HUDEP-2 (cell line): ENCODE measurements around the gene MORN1.
A peak's percentile ranks its signal among the peaks of the same experiment; 100 is the strongest.

ENCODE experiments used
- DNase-seq, 76 experiments: peaks; one replicate each; lab custom pipeline; 2025; ENCODE audit not compliant: unreplicated experiment in 76 of 76; lab: John Stamatoyannopoulos, UW

Gene MORN1

GRCh38 chr1:2388004-2388913 lies 3.1 kb downstream of the MORN1 start:
- no peak for DNase-seq

GRCh38 chr1:2386636-2387611 lies 4.4 kb downstream of the MORN1 start:
- DNase-seq: no peak

GRCh38 chr1:2385606-2386280 lies 5.6 kb downstream of the MORN1 start:
- DNase-seq: no peak

- DNase-seq: no peak
These were observed 6.3 kb downstream of the MORN1 start for GRCh38 chr1:2384941-2385481.

GRCh38 chr1:2384130-2384860 lies 7.1 kb downstream of the MORN1 start:
- no peak for DNase-seq

GRCh38 chr1:2383576-2383975 lies 7.8 kb downstream of the MORN1 start:
- no peak for DNase-seq

- peak in 21 of 76 experiments; percentile 4 to 47 (median 16) for DNase-seq
These were observed 8.6 kb downstream of the MORN1 start for GRCh38 chr1:2382621-2383361.

- DNase-seq: peak in 63 of 76 experiments; percentile 11 to 78 (median 56)
These were observed 9.4 kb downstream of the MORN1 start for GRCh38 chr1:2381741-2382620.

- no peak for DNase-seq
These were observed 10.3 kb downstream of the MORN1 start for GRCh38 chr1:2380816-2381591.

GRCh38 chr1:2379733-2380404 lies 11.5 kb downstream of the MORN1 start:
- no peak for DNase-seq

- DNase-seq: no peak
These were observed 12.2 kb downstream of the MORN1 start for GRCh38 chr1:2378956-2379732.

GRCh38 chr1:2378441-2378851 lies 12.9 kb downstream of the MORN1 start:
- no peak for DNase-seq

GRCh38 chr1:2377751-2378440 lies 13.5 kb downstream of the MORN1 start:
- no peak for DNase-seq

GRCh38 chr1:2376931-2377672 lies 14.3 kb downstream of the MORN1 start:
- no peak for DNase-seq

GRCh38 chr1:2376261-2376741 lies 15.1 kb downstream of the MORN1 start:
- DNase-seq: no peak
